ENCODE data around the gene KRT2. TPM values are rescaled to one million over a fixed set of nuclear protein-coding genes. Genes with fewer than 3 reads are reported as not detected.

Gene KRT2
- total RNA-seq, 1 experiment from 2014 or later: not detected

DNA sequence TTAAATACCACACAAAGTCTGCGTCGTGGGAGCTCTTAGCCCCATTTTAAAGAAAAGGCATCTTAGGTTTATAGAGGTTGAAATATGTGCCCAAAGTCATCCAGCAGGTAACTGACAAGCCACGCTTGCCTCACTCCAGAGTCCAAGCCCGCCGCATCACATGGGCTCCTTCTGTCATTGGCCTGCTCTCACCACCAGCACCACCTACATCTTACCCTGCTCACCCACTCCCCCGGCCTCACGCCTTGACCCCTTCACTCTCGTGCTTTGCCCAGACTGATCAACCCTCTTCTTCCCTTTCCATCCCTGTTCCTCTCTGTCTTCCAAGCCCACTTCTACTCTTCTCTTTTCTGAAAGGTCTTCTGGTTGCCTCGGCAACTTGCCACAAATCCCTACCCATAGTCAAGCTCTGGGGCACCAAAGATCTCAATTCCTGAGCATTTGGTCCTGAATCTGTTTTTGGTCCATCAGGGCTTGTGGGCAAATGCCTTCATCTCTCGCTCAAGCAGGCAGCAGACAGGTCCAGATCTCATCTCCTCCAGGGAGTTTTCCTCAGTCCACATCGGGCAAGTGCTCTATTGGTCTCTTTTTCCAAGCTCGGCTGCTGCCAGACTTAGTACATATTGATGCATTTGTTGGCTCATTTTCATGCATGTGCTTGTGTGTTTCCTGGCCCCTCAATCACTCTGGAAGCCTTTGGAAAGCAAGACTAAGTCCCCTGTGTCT lies 31.7 kb upstream of the KRT2 start:
- ChIA-PET CTCF (no interaction called here), POLR2A (interaction anchor here (0.7 kb wide), 1 partner anchor 480 kb away, joined by 5 read pairs; no protein-coding TSS in a partner anchor)
- Mint-ChIP-seq H3K27ac (no peak overlapping the region), H3K27me3 (ENCODE audit: low read depth) (peaks cover 13% of the 10 kb centered on the region; the same call in 1 of the 2 replicates), H3K9me3 (no peaks in the 10 kb centered on the region), H3K36me3 (no peaks in the 10 kb centered on the region), H3K4me1 (peaks cover 4% of the 10 kb centered on the region; the same call in 1 of the 2 replicates), H3K4me3 (no peak overlapping the region)
- no peak for TF ChIP-seq TEAD1 (CRISPR knock-in tag; IDR thresholded peaks at IDR 0.05)
- TF ChIP-seq CREM (CRISPR knock-in tag; IDR thresholded peaks at IDR 0.05): no peak
- TF ChIP-seq, protein P1, sequence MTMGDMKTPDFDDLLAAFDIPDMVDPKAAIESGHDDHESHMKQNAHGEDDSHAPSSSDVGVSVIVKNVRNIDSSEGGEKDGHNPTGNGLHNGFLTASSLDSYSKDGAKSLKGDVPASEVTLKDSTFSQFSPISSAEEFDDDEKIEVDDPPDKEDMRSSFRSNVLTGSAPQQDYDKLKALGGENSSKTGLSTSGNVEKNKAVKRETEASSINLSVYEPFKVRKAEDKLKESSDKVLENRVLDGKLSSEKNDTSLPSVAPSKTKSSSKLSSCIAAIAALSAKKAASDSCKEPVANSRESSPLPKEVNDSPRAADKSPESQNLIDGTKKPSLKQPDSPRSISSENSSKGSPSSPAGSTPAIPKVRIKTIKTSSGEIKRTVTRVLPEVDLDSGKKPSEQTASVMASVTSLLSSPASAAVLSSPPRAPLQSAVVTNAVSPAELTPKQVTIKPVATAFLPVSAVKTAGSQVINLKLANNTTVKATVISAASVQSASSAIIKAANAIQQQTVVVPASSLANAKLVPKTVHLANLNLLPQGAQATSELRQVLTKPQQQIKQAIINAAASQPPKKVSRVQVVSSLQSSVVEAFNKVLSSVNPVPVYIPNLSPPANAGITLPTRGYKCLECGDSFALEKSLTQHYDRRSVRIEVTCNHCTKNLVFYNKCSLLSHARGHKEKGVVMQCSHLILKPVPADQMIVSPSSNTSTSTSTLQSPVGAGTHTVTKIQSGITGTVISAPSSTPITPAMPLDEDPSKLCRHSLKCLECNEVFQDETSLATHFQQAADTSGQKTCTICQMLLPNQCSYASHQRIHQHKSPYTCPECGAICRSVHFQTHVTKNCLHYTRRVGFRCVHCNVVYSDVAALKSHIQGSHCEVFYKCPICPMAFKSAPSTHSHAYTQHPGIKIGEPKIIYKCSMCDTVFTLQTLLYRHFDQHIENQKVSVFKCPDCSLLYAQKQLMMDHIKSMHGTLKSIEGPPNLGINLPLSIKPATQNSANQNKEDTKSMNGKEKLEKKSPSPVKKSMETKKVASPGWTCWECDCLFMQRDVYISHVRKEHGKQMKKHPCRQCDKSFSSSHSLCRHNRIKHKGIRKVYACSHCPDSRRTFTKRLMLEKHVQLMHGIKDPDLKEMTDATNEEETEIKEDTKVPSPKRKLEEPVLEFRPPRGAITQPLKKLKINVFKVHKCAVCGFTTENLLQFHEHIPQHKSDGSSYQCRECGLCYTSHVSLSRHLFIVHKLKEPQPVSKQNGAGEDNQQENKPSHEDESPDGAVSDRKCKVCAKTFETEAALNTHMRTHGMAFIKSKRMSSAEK (CRISPR knock-in tag; IDR thresholded peaks at IDR 0.05; ENCODE audit: borderline replicate concordance): no peak
- TF ChIP-seq, protein P2, sequence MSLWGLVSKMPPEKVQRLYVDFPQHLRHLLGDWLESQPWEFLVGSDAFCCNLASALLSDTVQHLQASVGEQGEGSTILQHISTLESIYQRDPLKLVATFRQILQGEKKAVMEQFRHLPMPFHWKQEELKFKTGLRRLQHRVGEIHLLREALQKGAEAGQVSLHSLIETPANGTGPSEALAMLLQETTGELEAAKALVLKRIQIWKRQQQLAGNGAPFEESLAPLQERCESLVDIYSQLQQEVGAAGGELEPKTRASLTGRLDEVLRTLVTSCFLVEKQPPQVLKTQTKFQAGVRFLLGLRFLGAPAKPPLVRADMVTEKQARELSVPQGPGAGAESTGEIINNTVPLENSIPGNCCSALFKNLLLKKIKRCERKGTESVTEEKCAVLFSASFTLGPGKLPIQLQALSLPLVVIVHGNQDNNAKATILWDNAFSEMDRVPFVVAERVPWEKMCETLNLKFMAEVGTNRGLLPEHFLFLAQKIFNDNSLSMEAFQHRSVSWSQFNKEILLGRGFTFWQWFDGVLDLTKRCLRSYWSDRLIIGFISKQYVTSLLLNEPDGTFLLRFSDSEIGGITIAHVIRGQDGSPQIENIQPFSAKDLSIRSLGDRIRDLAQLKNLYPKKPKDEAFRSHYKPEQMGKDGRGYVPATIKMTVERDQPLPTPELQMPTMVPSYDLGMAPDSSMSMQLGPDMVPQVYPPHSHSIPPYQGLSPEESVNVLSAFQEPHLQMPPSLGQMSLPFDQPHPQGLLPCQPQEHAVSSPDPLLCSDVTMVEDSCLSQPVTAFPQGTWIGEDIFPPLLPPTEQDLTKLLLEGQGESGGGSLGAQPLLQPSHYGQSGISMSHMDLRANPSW (CRISPR knock-in tag; conservative IDR thresholded peaks at IDR 0.05; ENCODE audit: low read depth): no peak
- TF ChIP-seq PRRX2 (CRISPR knock-in tag; IDR thresholded peaks at IDR 0.05): no peak
- no peak for TF ChIP-seq ELF4 (CRISPR knock-in tag; IDR thresholded peaks at IDR 0.05; ENCODE audit: low read depth)
- TF ChIP-seq, protein P3, sequence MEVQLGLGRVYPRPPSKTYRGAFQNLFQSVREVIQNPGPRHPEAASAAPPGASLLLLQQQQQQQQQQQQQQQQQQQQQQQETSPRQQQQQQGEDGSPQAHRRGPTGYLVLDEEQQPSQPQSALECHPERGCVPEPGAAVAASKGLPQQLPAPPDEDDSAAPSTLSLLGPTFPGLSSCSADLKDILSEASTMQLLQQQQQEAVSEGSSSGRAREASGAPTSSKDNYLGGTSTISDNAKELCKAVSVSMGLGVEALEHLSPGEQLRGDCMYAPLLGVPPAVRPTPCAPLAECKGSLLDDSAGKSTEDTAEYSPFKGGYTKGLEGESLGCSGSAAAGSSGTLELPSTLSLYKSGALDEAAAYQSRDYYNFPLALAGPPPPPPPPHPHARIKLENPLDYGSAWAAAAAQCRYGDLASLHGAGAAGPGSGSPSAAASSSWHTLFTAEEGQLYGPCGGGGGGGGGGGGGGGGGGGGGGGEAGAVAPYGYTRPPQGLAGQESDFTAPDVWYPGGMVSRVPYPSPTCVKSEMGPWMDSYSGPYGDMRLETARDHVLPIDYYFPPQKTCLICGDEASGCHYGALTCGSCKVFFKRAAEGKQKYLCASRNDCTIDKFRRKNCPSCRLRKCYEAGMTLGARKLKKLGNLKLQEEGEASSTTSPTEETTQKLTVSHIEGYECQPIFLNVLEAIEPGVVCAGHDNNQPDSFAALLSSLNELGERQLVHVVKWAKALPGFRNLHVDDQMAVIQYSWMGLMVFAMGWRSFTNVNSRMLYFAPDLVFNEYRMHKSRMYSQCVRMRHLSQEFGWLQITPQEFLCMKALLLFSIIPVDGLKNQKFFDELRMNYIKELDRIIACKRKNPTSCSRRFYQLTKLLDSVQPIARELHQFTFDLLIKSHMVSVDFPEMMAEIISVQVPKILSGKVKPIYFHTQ (CRISPR knock-in tag; IDR thresholded peaks at IDR 0.05): no peak
- no peak for TF ChIP-seq HMGA2 (CRISPR knock-in tag; IDR thresholded peaks at IDR 0.05)
- no peak for TF ChIP-seq SMAD4 (CRISPR knock-in tag; IDR thresholded peaks at IDR 0.05)
- TF ChIP-seq PREB (CRISPR knock-in tag; IDR thresholded peaks at IDR 0.05; ENCODE audit: borderline replicate concordance): no peak
- TF ChIP-seq, protein P4, sequence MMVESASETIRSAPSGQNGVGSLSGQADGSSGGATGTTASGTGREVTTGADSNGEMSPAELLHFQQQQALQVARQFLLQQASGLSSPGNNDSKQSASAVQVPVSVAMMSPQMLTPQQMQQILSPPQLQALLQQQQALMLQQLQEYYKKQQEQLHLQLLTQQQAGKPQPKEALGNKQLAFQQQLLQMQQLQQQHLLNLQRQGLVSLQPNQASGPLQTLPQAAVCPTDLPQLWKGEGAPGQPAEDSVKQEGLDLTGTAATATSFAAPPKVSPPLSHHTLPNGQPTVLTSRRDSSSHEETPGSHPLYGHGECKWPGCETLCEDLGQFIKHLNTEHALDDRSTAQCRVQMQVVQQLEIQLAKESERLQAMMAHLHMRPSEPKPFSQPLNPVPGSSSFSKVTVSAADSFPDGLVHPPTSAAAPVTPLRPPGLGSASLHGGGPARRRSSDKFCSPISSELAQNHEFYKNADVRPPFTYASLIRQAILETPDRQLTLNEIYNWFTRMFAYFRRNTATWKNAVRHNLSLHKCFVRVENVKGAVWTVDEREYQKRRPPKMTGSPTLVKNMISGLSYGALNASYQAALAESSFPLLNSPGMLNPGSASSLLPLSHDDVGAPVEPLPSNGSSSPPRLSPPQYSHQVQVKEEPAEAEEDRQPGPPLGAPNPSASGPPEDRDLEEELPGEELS (CRISPR knock-in tag; IDR thresholded peaks at IDR 0.05): no peak
- no peak for TF ChIP-seq ZNF121 (CRISPR knock-in tag; IDR thresholded peaks at IDR 0.05)
- TF ChIP-seq USF2 (CRISPR knock-in tag; IDR thresholded peaks at IDR 0.05): no peak
- TF ChIP-seq OVOL2 (CRISPR knock-in tag; IDR thresholded peaks at IDR 0.05; ENCODE audit: borderline replicate concordance): no peak
- TF ChIP-seq ETV6 (CRISPR knock-in tag; IDR thresholded peaks at IDR 0.05): no peak
- DNase-seq (ENCODE audit: low spot score) (no peak), ATAC-seq (no peak)
